K562 (cell line): ENCODE measurements around the gene CALML3. TPM values are rescaled to one million over a fixed set of nuclear protein-coding genes. Genes with fewer than 3 reads are reported as not detected.

Experiments
- ATF1 ChIP-seq, 2 experiments: fragments of 450-650 bp in 1 of 2; IDR thresholded peaks; 2 replicates each; pipeline ENCODE4 v1.6.1; 2016; ENCODE audit warnings: missing compliant biosample characterization in 1 of 2, missing genetic modification characterization in 1 of 2
- EGR1 ChIP-seq: fragments of 450-650 bp; conservative IDR thresholded peaks from 2 replicates; pipeline ENCODE4 v1.6.1; 2017; ENCODE audit warnings: mild to moderate bottlenecking
- FOXA3 ChIP-seq, 2 experiments: fragments of 450-650 bp in 1 of 2; sonication (generic) in 1 of 2; formaldehyde crosslinking; IDR thresholded peaks in 1 of 2; conservative IDR thresholded peaks in 1 of 2; 2 replicates each; pipeline versions ENCODE4 v1.4.0 to v1.8.0; 2020 to 2022; ENCODE audit warnings: mild to moderate bottlenecking in 2 of 2, missing genetic modification reagents in 1 of 2
- FOXP1 ChIP-seq: sonication (generic); formaldehyde crosslinking; IDR thresholded peaks from 2 replicates; pipeline ENCODE4 v1.8.0; 2022; ENCODE audit warnings: mild to moderate bottlenecking, missing genetic modification reagents
- FUS ChIP-seq: fragments of 200-400 bp; formaldehyde crosslinking; optimal IDR thresholded peaks from 2 replicates; pipeline ENCODE3; 2017; ENCODE audit warnings: low read depth, low read length
- GTF2A2 ChIP-seq: IDR thresholded peaks from 2 replicates; pipeline ENCODE4 v1.6.1; 2016; ENCODE audit warnings: mild to moderate bottlenecking, missing genetic modification characterization, missing compliant biosample characterization
- IRF2 ChIP-seq: sonication (generic); formaldehyde crosslinking; IDR thresholded peaks from 2 replicates; pipeline ENCODE4 v1.8.1; 2022; ENCODE audit warnings: mild to moderate bottlenecking, missing genetic modification reagents
- JUN ChIP-seq, 2 experiments: sonication (generic) in 1 of 2; formaldehyde crosslinking in 1 of 2; IDR thresholded peaks; 2 replicates each; pipeline versions ENCODE4 v1.6.1 to v1.8.0; 2012 to 2022; ENCODE audit warnings: borderline replicate concordance in 2 of 2, mild to moderate bottlenecking in 2 of 2, improper control_type of control experiment in 1 of 2, low read depth in 1 of 2, low read length in 1 of 2, missing genetic modification reagents in 1 of 2
- MTA3 ChIP-seq: fragments of 450-650 bp; formaldehyde crosslinking; IDR thresholded peaks from 2 replicates; pipeline ENCODE4 v1.6.1; 2017; ENCODE audit warnings: mild to moderate bottlenecking, borderline replicate concordance
- NR2C2 ChIP-seq, 2 experiments: fragments of 200-800 bp in 1 of 2; sonication (Bioruptor generic) in 1 of 2; sonication (generic) in 1 of 2; formaldehyde crosslinking in 1 of 2; IDR thresholded peaks; 2 replicates each; pipeline versions ENCODE4 v1.6.1 to v1.8.0; 2016 to 2022; ENCODE audit warnings: mild to moderate bottlenecking in 1 of 2, missing compliant biosample characterization in 1 of 2, missing genetic modification characterization in 1 of 2, missing genetic modification reagents in 1 of 2
- PRPF4 ChIP-seq: fragments of 200-400 bp; formaldehyde crosslinking; IDR thresholded peaks from one replicate; pipeline ENCODE4 v1.6.1; 2017; ENCODE audit warnings: low read length, low read depth, mild to moderate bottlenecking; ENCODE audit not compliant: insufficient read depth, poor library complexity, severe bottlenecking
- RCOR1 ChIP-seq, 2 experiments: IDR thresholded peaks; 2 replicates each; pipeline ENCODE4 v1.6.1; 2012; ENCODE audit warnings: low read depth in 2 of 2, low read length in 2 of 2, borderline replicate concordance in 1 of 2, improper control_type of control experiment in 1 of 2
- RUNX1 ChIP-seq: sonication (generic); IDR thresholded peaks from 2 replicates; pipeline ENCODE4 v1.6.1; 2016; ENCODE audit warnings: antibody characterized with exemption, low read depth
- SAFB ChIP-seq: fragments of 200-400 bp; formaldehyde crosslinking; IDR thresholded peaks from 2 replicates; pipeline ENCODE4 v1.6.1; 2017; ENCODE audit warnings: low read depth, low read length, borderline replicate concordance
- SMARCE1 ChIP-seq: fragments of 450-650 bp; IDR thresholded peaks from 2 replicates; pipeline ENCODE4 v1.7.1; 2016; ENCODE audit warnings: mild to moderate bottlenecking
- TCF3 ChIP-seq: sonication (generic); formaldehyde crosslinking; IDR thresholded peaks from 2 replicates; pipeline ENCODE4 v1.4.0; 2020; ENCODE audit warnings: mild to moderate bottlenecking, missing genetic modification reagents
- ZBED1 ChIP-seq: IDR thresholded peaks from 2 replicates; pipeline ENCODE4 v1.6.1; 2014
- ZBTB1 ChIP-seq: sonication (generic); formaldehyde crosslinking; IDR thresholded peaks from 2 replicates; pipeline ENCODE4 v1.8.1; 2023; ENCODE audit warnings: missing genetic modification reagents, low read depth, mild to moderate bottlenecking, borderline replicate concordance
- polyA plus RNA-seq, 8 experiments: library from polyadenylated mRNA; depleted of rRNA in 4 of 8; stranded (reverse) in 5 of 8; unstranded in 3 of 8; fragments of >200 nt; fragmentation: Nextera tagmentation in 2 of 8; fragmentation: Illumina TruSeq in 1 of 8; extraction: Ambion mirVana in 2 of 8; extraction: Trizol in 1 of 8; gene quantifications; 2 replicates each; pipeline versions ENCODE4 v1.2.1 to v1.2.3, GENCODE V29; 2011 to 2014; ENCODE audit warnings: inconsistent platforms in 1 of 8, missing spikeins in 1 of 8
- total RNA-seq, 7 experiments: library from RNA; depleted of rRNA in 6 of 7; stranded (reverse); fragments of >200 nt in 6 of 7; fragmentation: Illumina TruSeq in 2 of 7; extraction: Trizol in 2 of 7; gene quantifications; 2 replicates each; pipeline versions ENCODE4 v1.2.1 to v1.2.3, GENCODE V29; 2011 to 2021; ENCODE audit warnings: low replicate concordance in 1 of 7
- TF ChIP-seq, protein P1 (sequence below): IDR thresholded peaks from 2 replicates; pipeline ENCODE4 v1.6.1; 2014; ENCODE audit warnings: antibody characterized with exemption
- TF ChIP-seq, protein P2 (sequence below): fragments of 250-450 bp; sonication (Bioruptor Pico); IDR thresholded peaks from 2 replicates; pipeline ENCODE4 v1.6.1; 2021; ENCODE audit warnings: mild to moderate bottlenecking
- TF ChIP-seq, protein P3 (sequence below): sonication (generic); formaldehyde crosslinking; IDR thresholded peaks from 2 replicates; pipeline ENCODE4 v1.8.0; 2022; ENCODE audit warnings: missing genetic modification reagents, mild to moderate bottlenecking, moderate library complexity, borderline replicate concordance
- TF ChIP-seq, protein P4 (sequence below), 3 experiments: fragments of 200-800 bp in 1 of 3; sonication (Bioruptor generic) in 1 of 3; sonication (generic) in 1 of 3; formaldehyde crosslinking in 1 of 3; IDR thresholded peaks; 2 replicates each; pipeline versions ENCODE4 v1.6.1 to v1.8.0; 2016 to 2022; ENCODE audit warnings: mild to moderate bottlenecking in 2 of 3, missing compliant biosample characterization in 2 of 3, missing genetic modification characterization in 2 of 3, missing genetic modification reagents in 1 of 3

Gene CALML3
- total and polyA plus RNA-seq, 9 of the 15 experiments (the other 6 are each of a cell fraction or from before 2014, with no cell fraction given): not detected

DNA sequence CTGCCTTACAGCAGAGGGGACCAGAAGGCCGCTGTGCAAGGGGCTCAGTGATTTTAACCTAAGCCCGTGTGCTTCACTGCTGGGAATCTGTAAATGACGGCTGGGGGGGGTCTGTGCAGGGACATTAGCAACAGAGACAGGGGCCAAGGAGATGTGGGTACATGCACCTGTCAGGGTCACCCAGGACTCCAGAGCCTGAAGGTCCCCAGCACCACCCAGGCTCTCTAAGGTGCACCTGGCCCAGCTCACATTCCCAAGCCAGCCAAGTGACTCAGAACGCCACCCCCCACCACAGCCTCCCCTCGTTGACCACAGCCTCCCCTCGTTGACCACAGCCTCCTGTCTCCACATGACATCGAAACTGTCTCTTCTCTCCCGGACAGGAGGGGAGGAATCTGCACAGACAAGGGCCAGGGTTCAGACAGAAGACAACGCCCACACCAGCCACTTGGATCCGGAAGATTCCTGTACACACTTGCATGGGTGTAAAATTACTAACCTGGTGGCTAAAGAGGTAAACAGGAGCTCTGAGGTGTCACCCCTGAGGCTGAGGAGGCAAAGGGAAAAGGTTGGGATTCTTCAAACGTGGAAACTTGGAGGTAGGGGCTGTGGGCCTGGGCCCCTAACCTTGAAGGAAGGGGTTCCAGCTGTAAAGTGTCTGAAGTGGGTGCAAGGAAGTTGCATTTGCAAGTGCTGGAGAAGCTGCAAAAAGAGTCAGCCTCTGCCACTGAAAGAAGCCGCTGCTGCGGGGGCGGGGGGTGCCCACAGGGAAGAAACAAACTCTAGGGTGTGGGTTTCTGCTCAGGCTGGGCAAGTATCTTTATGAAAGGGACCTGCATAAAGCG, 27.0 kb downstream of the CALML3 start (continued):
- TF ChIP-seq, protein P1, sequence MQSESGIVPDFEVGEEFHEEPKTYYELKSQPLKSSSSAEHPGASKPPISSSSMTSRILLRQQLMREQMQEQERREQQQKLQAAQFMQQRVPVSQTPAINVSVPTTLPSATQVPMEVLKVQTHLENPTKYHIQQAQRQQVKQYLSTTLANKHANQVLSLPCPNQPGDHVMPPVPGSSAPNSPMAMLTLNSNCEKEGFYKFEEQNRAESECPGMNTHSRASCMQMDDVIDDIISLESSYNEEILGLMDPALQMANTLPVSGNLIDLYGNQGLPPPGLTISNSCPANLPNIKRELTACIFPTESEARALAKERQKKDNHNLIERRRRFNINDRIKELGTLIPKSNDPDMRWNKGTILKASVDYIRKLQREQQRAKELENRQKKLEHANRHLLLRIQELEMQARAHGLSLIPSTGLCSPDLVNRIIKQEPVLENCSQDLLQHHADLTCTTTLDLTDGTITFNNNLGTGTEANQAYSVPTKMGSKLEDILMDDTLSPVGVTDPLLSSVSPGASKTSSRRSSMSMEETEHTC: 0 out of 2 replicates have a peak, but pooled peaks have one; percentile 32
- TF ChIP-seq SAFB (no peak), ZBTB1 (CRISPR knock-in tag) (peak; percentile 99), RUNX1 (peak; percentile 94), FOXP1 (CRISPR knock-in tag) (peak; percentile 24; the same call in 1 of the 2 replicates), FUS (no peak), PRPF4 (no peak), GTF2A2 (no peak), SMARCE1 (peak; percentile 78; the same call in 1 of the 2 replicates), JUN (IDR thresholded peaks at IDR 0.05; ENCODE audit: borderline replicate concordance, low read depth, low read length) (peak; percentile 70; the same call in 1 of the 2 replicates), JUN (CRISPR knock-in tag; IDR thresholded peaks at IDR 0.05; ENCODE audit: borderline replicate concordance) (no peak; the same call in 1 of the 2 replicates), TCF3 (CRISPR knock-in tag) (peak; percentile 68), FOXA3 (CRISPR knock-in tag; conservative IDR thresholded peaks at IDR 0.05 in 1 of 2, IDR thresholded peaks at IDR 0.05 in 1 of 2) (0 out of 4 replicates have a peak, but pooled peaks of 1 of the 2 experiments have one; percentile 53), EGR1 (peak; percentile 13; the same call in 1 of the 2 replicates), NR2C2 (CRISPR knock-in tag; IDR thresholded peaks at IDR 0.05) (no peak), NR2C2 (tag; IDR thresholded peaks at IDR 0.05) (peak; percentile 21; the same call in 1 of the 2 replicates), ATF1 (CRISPR knock-in tag; IDR thresholded peaks at IDR 0.05) (no peak), ATF1 (tag; IDR thresholded peaks at IDR 0.05) (no peak), MTA3 (no peak), ZBED1 (no peak), IRF2 (CRISPR knock-in tag) (no peak), RCOR1 (IDR thresholded peaks at IDR 0.05; ENCODE audit: borderline replicate concordance in 1 of 2, low read depth in 2 of 2, low read length in 2 of 2) (peak in 1 of 2 experiments; percentile 55; a peak in 1 of 4 replicates)
- TF ChIP-seq, protein P2, sequence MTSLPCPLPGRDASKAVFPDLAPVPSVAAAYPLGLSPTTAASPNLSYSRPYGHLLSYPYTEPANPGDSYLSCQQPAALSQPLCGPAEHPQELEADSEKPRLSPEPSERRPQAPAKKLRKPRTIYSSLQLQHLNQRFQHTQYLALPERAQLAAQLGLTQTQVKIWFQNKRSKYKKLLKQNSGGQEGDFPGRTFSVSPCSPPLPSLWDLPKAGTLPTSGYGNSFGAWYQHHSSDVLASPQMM: no peak
- TF ChIP-seq, protein P3, sequence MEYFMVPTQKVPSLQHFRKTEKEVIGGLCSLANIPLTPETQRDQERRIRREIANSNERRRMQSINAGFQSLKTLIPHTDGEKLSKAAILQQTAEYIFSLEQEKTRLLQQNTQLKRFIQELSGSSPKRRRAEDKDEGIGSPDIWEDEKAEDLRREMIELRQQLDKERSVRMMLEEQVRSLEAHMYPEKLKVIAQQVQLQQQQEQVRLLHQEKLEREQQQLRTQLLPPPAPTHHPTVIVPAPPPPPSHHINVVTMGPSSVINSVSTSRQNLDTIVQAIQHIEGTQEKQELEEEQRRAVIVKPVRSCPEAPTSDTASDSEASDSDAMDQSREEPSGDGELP: peak; percentile 50; the same call in 1 of the 2 replicates
- TF ChIP-seq, protein P4, sequence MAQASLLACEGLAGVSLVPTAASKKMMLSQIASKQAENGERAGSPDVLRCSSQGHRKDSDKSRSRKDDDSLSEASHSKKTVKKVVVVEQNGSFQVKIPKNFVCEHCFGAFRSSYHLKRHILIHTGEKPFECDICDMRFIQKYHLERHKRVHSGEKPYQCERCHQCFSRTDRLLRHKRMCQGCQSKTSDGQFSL (CRISPR knock-in tag; IDR thresholded peaks at IDR 0.05): peak; percentile 88; the same call in 1 of the 2 replicates
- TF ChIP-seq, protein P4 (tag; IDR thresholded peaks at IDR 0.05): no peak
